HG02763 (cell line): Measurements from ENCODE around the gene PROSER3.

Experiments used
- ATAC-seq: cut with Tn5 transposase; IDR thresholded peaks from one replicate; pipeline ENCODE4 v1.9.1; 2021; ENCODE audit warnings: mild to moderate bottlenecking, moderate library complexity; ENCODE audit not compliant: unreplicated experiment

Gene PROSER3

DNA sequence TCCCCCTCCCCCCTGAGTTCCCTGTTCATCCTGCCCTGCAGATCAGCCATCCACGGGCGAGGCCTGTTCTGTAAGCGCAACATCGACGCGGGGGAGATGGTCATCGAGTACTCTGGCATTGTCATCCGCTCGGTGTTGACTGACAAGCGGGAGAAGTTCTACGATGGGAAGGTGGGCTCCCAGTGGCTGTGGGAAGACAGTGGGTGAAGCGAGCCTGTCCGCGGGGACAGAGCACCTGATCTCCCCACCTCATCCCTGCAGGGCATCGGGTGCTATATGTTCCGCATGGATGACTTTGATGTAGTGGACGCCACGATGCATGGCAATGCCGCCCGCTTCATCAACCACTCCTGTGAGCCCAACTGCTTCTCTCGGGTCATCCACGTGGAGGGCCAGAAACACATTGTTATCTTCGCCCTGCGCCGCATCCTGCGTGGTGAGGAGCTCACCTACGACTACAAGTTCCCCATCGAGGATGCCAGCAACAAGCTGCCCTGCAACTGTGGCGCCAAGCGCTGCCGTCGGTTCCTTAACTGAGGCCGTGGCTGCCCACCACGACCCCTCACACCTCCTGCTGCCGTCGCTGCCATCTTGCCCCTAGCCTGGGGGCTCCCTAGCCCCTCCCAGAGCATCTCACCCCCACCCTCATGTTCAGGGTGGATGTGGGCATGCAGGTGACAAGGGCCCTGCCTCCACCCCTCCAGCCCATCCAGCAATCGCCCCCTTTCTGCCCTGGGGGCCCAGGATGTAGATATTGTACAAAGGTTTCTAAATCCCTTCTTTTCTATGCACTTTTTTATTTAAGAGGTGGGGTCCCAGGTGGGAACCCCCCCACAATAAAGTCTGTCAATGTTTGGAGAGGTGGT is 19.7 kb upstream of the PROSER3 start:
- ATAC-seq: no peak

DNA sequence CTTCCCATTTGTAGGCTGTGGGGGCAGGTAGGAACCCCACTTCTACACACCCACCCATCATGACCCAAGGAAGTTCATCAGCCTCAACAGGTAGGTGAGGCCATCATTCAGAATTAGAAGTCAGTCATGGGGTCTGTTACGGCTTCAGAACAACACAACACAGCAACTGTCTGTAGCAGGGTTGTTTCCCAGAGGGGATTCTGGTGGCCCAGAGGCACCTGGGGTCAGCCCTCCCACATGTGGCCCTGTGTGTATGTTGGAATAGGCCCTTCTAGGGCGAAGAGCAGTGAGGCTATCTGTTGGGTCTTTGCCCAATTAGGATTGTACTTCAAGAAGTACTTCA is 19.1 kb upstream of the PROSER3 start:
- ATAC-seq: no peak

DNA sequence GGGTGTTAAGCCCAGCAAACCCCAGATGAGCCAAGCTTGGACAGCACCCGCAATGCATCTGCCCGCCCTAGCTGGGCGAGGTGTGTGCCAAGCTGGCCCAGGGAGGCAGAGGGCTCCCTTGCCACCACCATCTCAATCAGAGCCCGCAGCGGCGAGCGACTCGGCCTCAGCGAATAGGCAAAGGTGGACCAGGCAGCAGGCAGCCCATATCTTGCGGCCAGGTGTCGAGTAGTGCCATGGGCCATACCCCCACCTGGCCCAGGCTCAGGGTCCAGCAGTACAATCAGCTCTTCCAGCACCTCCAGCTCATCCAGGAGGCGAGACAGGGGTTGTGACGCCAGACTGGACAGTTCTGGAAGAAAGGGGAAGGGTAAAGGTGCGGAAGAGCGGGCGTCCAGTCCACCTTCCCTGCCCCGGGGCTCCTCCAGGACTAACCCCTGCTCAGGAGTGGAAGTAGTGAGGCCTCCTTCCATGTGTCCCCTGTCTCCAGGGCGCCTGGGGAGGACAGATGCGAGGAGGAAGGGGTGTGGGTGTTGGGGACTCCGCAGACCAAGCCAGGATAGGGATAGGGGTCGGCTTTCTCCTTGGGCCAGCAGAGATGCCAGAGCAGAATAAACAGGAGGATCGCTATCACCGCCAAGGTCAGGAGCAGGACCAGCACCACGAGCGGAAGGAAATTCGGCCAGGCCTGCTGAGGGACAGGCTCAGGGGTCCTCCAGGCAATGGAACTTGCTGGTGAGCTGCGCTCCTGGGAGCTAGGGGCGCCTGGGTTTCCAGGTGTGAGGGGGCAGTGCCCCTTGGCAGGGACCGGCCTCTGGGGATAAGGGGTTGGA is 18.5 kb upstream of the PROSER3 start:
- ATAC-seq: no peak

DNA sequence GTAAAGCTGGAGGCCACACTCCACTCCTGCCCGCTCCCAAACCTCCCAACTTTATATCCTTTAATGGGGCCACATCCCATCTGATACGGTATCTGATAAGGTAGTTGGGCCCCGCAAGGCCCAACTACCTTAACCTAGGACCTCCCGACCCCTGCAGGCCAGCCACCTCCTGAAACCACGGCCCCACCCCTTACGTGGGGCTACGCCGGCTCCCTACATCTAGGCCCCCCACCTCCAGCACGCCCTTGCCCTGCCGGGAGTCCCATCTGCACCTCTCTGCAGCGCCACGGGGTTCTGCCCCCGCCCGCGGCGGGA is 17.9 kb upstream of the PROSER3 start:
- no peak for ATAC-seq

DNA sequence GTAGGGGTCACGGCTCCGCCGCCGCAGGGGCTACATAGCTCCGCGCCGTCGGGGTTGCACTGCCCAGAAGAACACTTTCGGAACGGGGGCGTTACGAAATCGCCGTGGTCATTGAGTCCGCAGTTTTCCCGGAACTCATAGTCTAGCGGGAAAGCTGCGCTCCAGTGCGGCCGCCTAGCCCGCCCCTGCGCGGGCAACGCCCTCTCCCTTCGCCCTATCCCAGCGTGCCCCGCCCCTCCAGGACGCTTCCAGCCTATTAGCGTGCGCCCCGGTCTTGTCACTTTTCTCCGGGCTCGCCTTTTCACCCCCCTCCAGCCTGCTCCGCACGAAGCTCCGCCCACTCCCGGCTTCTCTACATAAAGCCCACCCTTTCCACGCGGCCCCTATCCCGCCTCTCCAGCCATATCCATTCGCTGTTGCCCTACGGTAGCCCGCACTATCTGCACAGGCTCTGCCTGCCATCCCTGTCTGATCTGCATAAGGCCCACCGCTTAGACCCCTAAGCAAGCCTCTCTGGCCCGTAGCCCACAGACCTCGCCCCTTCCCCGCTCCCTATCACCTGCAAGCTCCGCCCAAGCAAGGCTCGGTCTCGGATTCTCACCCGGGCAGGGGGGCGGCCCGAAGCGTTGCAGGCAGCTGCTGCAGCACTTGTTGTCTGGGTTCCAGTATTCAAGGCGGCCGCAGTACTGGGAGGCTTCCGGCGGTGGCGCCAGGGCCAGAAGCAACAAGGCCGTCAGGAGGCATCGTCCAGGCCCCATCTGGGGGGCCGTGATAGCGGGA is 17.4 kb upstream of the PROSER3 start:
- peak; percentile 57 for ATAC-seq

DNA sequence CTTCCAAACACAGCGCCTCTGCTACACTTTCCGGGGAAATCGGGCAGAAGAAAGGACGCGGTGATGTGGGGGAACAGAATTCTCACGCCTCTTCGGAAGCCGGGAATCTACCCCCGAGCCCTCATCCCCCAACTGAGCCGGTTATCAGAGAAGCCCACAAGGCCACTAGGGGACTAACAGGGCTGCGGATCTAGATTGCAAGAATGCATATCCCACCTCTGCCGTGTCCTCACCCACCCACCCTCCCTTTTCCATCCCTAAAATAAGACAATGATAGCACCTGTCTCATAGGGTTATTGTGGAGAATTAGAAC is 16.8 kb upstream of the PROSER3 start:
- ATAC-seq: no peak

DNA sequence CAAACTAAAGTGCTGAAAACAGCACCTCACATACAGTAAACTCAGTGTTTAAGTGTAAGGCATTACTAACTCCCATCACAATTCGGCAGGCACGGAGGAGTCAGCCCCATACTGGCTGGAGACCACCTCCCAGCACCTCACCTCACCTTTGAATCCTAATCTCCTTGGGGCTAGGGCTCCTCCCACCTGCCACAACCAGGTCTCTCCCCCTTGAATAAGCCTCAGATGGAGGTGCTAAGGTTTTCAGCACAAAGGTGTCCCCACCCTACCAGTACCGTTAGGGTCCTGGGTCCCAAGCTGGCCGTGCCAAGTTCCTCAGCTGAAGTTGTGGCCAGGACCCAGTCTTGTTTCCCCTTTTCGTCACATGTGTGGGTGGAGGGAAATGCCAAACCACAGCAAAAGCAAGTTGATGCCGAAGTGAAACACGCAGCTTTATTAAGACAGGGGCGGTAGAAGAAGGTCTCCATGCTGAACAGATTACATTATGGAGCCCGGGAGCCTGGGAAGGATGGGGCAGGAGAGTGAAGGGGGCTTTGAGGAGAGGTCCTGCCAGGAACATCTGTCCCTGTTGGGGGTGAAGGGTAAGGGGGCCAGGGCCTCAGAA is 15.8 kb upstream of the PROSER3 start, which contains the start of gene IGFLR1:
TSS of gene IGFLR1 (minus strand) at position 332 of the 604 bp plus-strand sequence. CDS start 1,272 bp downstream, outside the sequence.
- ATAC-seq: no peak

DNA sequence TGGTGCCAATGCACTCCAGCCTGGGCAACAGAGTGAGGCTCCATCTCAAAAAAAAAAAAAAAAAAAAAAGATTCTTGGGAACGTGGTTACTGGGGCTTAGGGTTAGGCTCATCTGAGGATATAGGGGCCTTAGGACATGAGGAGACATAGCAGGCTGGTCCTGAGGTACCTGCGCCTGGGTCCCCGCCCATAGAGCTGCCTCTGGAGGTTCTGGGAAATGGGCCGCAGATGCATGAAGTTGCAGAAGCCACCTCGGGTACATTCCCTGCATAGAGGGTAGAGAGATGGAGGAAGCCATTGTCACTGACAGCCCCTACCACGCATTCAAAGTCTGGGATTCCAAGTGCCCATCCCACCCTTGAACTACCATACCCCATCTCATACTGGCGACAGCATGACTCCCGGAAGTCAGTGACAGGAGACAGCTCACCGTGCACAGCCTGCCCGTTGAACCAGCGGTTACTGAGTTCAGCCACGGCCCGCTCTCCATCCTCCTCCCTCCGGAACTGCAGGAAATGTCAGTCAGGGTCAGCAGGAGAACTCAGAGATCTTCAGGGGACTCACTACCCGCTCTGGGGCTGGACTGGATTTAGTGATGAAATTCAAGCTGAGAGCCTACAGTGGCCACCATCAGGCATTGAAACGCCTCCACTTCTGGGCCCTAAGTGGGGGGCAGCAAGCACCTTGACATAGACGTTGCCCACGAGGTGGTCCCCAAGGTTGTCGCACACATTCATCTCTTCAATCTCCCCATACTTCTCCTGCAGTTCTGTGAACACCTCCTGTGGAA is 14.1 kb upstream of the PROSER3 start:
- ATAC-seq: no peak

DNA sequence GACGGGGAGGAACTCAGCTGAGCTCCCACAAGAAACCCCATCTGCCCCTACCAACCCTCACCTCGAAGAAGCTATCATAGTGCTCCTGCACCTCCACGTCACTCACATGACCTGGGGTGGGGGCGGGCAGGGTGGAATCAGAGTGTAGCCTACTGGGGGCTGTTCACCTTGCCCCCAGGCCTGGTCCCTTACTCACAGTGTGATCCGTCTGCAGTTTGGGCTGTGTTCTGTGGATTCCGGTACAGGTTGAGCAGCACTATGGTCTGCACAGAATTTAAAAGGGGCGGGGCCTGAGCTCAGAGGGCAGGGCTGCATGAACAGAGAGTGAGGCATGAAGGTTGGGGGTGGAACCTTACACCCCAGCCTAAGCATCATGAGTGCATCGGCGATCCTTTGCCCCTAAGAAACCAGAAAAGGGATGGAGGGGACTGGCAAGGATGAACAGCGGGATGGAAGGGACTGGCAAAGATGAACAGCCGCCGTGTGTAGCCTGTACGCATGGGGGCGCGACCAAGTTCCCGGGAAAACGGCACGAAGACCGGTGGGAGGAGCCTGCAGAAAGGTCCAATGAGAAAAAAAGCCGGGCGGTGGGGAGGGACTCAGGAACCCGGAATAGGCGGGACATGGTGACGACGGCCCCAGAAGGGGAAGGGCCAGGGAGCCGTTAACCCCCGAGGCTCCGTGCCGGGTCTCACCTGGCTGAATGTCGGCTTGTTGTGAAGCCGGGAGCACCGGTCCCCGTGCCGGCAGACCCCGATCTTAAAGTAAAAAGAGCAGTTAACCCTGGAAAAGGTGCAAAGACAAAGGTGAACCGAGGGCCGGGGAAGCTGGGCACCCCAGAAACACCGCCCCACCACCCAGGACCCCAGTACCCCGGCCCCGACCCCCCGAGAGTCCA is 13.3 kb upstream of the PROSER3 start:
- no peak for ATAC-seq

DNA sequence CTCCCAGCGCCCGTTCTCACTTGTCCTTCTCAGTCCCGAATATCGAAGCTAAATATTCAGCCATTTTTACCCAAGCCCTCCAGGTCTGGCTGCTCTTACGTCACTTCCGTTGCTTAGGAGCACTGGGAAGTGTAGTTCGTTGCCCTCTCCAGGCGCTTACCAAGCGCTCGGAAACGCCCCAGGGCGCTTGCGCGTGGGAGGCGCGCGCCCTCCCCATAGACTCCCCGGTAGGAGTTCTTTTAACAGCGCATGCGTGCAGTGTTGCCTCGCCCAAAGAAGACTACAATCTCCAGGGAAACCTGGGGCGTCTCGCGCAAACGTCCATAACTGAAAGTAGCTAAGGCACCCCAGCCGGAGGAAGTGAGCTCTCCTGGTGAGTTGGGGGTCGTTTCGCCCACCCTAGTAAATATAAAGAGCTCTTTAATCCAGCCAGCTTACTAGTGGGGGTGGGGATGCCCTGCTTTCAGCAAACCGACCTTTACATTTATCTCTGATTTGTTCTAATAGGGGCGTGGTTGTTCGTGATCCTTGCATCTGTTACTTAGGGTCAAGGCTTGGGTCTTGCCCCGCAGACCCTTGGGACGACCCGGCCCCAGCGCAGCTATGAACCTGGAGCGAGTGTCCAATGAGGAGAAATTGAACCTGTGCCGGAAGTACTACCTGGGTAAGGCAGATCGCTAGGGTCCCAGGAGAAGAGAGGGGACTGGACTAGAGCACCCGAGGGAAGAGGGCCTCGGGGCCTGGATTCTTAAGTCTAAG is 12.5 kb upstream of the PROSER3 start, which contains the start of the genes PSENEN and U2AF1L4:
TSS of gene PSENEN (plus strand) at position 324 of the 759 bp plus-strand sequence. CDS start at position 604, 280 bp downstream.
TSS of gene U2AF1L4 (minus strand) at position 91 of the 759 bp plus-strand sequence. CDS start at position 64, 27 bp downstream.
- peak; percentile 37 for ATAC-seq

DNA sequence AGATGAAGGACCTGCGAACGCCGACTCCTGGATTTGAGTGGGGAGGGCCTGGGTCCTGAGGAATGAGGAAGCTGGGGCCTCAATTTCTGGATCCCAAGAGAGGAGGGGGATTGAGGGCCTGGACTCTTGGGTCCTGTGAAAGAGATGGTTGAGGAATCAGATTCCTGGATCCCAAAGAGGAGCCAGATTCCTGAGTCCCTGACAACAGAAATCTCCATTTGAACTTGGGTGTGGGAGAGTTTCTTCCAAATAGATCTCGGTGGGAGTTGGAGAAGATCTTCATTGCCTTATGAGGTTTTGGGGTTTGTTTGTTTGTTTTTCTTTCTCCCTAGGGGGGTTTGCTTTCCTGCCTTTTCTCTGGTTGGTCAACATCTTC is 11.9 kb upstream of the PROSER3 start:
- no peak for ATAC-seq

DNA sequence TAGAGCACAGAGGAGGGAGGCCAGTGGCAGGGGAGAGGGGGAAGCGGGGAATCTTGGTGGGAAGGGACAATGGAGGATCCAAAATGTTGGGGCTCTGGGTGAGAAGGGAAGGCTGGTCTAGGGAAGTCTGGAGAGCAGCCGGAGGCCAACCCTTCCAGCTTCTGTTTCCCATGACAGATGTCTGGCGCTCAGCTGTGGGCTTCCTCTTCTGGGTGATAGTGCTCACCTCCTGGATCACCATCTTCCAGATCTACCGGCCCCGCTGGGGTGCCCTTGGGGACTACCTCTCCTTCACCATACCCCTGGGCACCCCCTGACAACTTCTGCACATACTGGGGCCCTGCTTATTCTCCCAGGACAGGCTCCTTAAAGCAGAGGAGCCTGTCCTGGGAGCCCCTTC is 11.4 kb upstream of the PROSER3 start:
- ATAC-seq: no peak

DNA sequence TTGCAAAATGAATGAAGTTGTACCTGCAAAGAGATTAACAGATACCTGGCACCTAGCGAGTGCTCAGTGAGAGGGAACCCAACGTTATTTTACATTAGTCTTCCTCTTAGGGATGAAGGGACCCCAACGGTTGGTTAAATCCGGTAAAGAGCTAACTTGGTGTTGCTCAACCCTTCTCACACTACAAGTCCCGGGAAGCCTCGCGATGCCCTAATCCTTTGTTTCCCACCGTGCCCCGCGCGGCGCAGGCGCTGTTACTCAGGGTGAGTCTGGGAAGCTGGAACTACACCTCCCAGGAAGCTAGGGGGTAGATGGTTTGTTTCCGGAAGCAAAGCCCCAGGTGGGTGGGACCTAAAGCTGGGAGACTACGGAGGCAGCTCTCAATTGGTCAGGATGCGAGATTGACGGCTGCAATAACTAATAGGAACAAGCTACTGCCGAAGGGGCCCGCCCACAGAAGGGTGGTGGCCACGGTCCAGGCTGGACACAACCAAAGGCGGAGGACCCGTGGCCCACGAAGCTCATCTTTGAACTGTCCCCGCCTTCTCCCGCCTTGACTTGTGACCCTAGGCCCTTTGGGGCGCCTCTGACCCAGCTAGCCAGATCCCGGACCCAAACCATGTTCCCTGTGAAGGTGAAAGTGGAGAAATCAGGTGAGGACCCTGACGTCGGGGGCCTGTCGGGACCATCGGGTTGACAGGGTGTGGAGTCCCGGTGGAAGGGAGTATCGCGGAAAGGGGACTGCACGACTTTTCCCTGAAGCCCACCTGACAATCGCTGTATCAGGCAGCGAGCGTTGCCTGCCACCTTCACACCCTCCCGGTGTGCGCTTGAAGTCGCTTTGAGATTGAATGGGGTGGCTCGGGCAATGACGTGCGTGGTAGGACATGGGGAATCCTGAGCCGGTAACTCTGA is 9.6 kb upstream of the PROSER3 start, which contains the start of gene LIN37:
TSS of gene LIN37 (plus strand) at position 471 of the 915 bp plus-strand sequence. CDS start at position 620, 149 bp downstream.
- peak; percentile 77 for ATAC-seq

DNA sequence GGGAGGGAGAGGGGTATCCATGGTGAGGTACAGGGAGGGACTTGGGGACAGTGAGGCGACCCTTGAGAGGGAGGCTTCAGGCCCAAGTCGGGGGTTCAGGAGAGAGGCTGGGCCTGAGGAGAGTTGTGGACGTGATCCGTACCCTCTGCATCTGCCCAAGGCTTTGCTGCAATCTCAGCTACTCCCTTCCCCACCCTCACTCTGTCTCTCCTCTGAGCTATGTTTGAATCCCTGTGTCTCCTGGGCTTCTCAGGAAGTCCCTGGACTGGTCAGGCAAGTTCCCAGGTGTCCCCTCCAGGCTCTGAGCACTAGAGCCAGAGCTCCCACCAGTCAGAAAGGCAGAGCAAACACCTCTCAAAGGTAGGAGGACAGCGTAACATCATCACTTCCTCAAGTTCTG is 7.8 kb upstream of the PROSER3 start:
- no peak for ATAC-seq

DNA sequence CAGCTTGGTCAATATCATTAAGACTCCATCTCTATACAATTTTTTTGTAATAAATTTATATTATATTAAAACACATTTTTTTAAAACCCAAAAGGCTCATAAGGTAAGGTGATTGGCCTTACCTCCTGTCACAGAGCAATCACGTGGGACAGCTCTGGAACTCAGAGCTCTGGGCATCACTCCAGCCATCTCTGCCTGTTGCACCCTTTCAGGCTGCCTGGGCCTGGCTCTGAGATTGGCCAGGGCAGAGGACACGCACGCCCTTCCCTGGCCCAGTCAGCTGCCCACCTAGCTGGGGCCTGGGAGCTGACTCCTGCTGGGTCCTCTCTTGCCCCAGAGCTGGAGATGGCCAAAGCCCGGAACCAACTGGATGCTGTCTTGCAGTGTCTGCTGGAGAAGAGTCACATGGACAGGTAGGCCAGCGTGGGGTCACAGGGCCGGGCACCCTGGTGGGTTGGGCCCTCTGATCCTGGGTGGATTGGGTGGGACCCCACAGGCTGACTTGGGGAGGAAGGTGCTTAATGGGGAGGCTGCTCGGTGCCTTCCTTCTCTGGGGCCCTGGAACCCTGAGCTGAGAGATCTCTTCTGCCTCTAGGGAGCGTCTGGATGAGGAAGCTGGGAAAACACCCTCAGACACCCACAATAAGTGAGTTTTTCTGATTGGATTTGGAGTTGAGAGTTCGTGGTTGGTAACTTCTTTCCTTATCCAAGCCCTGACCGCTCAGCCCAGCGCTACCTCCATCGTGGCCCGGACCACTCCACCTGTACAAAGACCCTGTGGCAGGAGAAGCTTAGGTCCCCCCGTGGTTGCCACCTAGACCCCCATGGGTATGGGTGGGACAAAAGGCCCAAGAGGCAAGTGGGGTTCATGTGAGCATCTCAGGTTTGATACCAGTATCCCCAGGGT is 5.9 kb upstream of the PROSER3 start:
- no peak for ATAC-seq

DNA sequence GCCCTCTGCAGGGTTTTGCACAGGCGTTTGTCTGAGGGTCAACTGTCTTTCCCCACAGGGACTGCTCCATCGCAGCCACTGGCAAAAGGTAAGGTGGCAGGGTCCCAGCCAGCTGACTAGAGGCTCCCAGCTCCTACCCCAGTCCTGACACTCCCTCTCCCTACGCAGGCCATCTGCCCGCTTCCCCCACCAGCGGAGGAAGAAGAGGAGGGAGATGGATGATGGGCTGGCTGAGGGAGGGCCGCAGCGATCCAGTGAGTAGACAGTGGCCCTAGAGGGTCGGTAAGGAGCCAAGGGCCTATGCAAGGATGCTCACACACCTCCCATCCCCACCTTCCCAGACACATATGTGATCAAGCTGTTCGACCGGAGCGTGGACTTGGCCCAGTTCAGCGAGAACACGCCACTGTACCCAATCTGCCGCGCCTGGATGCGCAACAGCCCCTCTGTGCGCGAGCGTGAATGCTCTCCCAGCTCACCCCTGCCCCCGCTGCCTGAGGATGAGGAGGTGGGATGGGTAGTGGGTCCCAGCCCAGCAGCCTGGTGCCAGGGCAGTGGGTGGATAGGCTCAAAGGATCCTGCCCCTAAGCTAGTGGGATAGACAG is 5.1 kb upstream of the PROSER3 start:
- ATAC-seq: no peak
